HS-5 (cell line): ENCODE measurements around the gene ZPLD1.

ENCODE experiments used
- DNase-seq: peaks from one replicate; pipeline ENCODE4 v3.0.0-alpha.2; 2012; ENCODE audit warnings: low read depth

ZPLD1 gene

GRCh38 chr3:102466001-102466400 is 31.2 kb downstream of the ZPLD1 start:
- no peak for DNase-seq

- DNase-seq, result no peak
Measured at GRCh38 chr3:102470066-102470465, 35.3 kb downstream of the ZPLD1 start.

GRCh38 chr3:102471001-102471400 is 36.2 kb downstream of the ZPLD1 start:
- no peak for DNase-seq

- no peak for DNase-seq
Measured at GRCh38 chr3:102471491-102471890, 36.7 kb downstream of the ZPLD1 start.

GRCh38 chr3:102473648-102474047 is 38.8 kb downstream of the ZPLD1 start:
- DNase-seq, result no peak

GRCh38 chr3:102474207-102474606 is 39.4 kb downstream of the ZPLD1 start:
- no peak for DNase-seq

GRCh38 chr3:102476198-102476597 is 41.4 kb downstream of the ZPLD1 start:
- no peak for DNase-seq

GRCh38 chr3:102478160-102478559 is 43.3 kb downstream of the ZPLD1 start:
- DNase-seq, result no peak

- no peak for DNase-seq
Measured at GRCh38 chr3:102480139-102480538, 45.3 kb downstream of the ZPLD1 start.

GRCh38 chr3:102481050-102481449 is 46.2 kb downstream of the ZPLD1 start:
- DNase-seq, result no peak

GRCh38 chr3:102483556-102483955 is 48.7 kb downstream of the ZPLD1 start:
- DNase-seq, result no peak

- no peak for DNase-seq
Measured at GRCh38 chr3:102484363-102484762, 49.5 kb downstream of the ZPLD1 start.

GRCh38 chr3:102485701-102486100 is 50.9 kb downstream of the ZPLD1 start:
- no peak for DNase-seq

- DNase-seq, result no peak
Measured at GRCh38 chr3:102488331-102488730, 53.5 kb downstream of the ZPLD1 start.

- no peak for DNase-seq
Measured at GRCh38 chr3:102492300-102492699, 57.5 kb downstream of the ZPLD1 start.

- no peak for DNase-seq
Measured at GRCh38 chr3:102497571-102497970, 62.8 kb downstream of the ZPLD1 start.

GRCh38 chr3:102505542-102505941 is 70.7 kb downstream of the ZPLD1 start:
- DNase-seq, result no peak

- no peak for DNase-seq
Measured at GRCh38 chr3:102510663-102511062, 75.8 kb downstream of the ZPLD1 start.

GRCh38 chr3:102511168-102511567 is 76.4 kb downstream of the ZPLD1 start:
- no peak for DNase-seq

- no peak for DNase-seq
Measured at GRCh38 chr3:102511639-102512038, 76.8 kb downstream of the ZPLD1 start.

GRCh38 chr3:102512734-102513504 is 78.1 kb downstream of the ZPLD1 start:
- DNase-seq, result no peak

- DNase-seq, result no peak
Measured at GRCh38 chr3:102514241-102514640, 79.4 kb downstream of the ZPLD1 start.

GRCh38 chr3:102521246-102521645 is 86.4 kb downstream of the ZPLD1 start:
- no peak for DNase-seq

- DNase-seq, result no peak
Measured at GRCh38 chr3:102525624-102526023, 90.8 kb downstream of the ZPLD1 start.
